ENCODE results near the gene DOC2B.
"Not testable (repeated sequence)": the region's sequence is repeated elsewhere in the genome, so short reads cannot be mapped to it uniquely, and the experiment has no call there.

Gene DOC2B

GRCh38 chr17:144936-145670 is 36.3 kb downstream of the DOC2B start:
- no peak for DNase-seq (ENCODE audit: low read depth)

- DNase-seq (ENCODE audit: low read depth): no peak
Observed at GRCh38 chr17:143785-144281, 37.6 kb downstream of the DOC2B start.

DNA sequence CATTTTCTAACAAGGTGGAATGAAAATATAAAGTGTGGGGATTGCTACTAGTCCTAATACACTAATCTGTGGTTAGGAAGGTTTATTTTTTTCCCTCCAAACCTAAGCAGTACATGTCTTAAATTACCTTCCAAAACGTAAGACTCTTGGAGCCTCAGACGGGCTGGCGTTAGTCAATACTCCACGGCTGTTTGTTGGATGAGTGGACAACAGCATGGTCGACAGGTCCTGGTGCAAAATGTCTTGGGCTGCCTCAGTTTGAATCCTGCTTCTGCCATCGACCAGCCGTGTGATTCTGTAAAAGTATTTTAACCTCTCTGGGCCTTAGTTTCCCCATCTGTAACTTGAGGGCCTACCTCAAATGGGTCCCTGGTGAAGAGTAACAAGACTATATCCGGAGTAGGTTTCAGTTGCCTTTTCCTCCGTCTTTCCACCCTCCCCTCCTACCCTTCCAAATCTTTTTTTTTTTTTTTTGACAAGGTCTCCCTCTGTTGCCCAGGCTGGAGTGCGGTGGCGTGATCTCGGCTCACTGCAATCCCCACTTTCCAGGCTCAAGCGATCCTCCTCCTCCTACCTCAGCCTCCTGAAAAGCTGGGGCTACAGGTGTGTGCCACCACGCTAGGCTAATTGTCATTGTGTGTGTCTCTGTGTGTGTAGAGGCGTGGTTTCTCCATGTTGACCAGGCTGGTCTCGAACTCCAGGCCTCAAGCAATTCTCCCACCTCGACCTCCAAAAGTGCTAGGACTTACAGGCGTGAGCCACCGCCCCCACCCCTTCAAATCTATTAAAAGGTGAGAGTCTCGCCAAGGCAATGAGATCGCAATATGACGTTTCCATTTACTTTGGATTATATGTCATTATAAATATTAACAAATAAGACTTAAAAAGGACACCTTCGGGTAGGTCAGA is 38.3 kb downstream of the DOC2B start:
- no peak for DNase-seq (ENCODE audit: low read depth)

DNA sequence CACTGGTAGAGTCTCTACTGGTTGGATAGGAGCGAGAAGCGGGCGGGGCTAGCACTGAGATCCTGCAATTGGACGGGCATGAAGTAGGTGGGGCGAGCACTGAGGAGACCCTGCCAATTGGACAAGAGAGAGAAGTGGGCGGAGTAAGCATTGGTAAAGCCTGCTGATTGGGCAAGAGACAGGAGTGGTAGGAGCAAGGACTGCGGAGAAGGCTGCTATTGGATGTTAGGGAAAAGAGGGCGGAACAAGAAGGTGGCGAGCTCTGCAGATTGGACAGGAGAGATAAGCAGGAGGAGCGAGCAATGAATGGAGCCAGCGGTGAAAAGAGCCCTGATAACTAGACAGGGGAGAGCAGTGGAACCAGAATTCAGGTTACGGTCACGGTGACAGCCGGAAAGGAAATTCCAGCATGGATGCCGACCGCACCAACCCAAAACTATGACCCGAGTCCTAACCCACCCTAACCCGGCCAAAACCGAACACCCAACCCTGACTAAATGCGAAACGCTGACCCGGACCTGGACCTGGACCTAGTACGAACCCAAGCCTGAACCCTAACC is 39.3 kb downstream of the DOC2B start:
- no peak for DNase-seq (ENCODE audit: low read depth)

- DNase-seq (ENCODE audit: low read depth): not testable (repeated sequence)
Observed at GRCh38 chr17:139401-140205, 41.8 kb downstream of the DOC2B start.

DNA sequence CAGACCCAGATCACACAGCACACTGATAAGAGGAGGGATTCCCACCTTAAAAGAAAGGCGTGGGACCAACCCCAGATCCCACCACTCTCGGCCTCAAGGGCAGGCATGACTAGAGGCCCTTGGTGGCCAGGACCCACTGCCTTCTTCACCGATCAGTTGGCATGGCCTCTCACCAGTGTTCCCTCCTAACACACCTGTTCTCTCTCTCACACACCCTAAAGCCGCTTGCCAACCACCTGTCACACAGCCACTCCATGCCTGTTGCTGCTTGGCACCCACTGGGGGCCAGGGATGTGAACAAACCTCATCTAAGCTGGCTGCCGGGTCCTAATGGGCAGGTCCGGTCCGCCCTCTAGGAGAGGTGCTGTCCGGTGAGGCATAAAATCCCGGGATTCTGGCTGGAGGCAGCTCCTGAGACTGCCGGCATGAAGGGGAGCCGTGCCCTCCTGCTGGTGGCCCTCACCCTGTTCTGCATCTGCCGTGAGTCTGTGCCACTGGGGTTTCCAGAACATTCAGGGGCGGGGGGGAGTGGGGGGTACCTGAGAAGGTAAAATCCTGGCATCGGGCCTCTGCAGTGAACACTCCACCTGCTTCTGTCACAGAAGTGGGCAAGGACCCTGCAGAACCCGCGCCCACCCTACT is 44.2 kb downstream of the DOC2B start, which contains the start of gene SCGB1C2:
SCGB1C2 (plus strand) TSS at position 404 of the 642 bp plus-strand sequence; CDS start at position 426, 22 bp downstream.
- not testable (repeated sequence) for DNase-seq (ENCODE audit: low read depth)

- not testable (repeated sequence) for DNase-seq (ENCODE audit: low read depth)
Observed at GRCh38 chr17:136531-136930, 44.9 kb downstream of the DOC2B start.

DNA sequence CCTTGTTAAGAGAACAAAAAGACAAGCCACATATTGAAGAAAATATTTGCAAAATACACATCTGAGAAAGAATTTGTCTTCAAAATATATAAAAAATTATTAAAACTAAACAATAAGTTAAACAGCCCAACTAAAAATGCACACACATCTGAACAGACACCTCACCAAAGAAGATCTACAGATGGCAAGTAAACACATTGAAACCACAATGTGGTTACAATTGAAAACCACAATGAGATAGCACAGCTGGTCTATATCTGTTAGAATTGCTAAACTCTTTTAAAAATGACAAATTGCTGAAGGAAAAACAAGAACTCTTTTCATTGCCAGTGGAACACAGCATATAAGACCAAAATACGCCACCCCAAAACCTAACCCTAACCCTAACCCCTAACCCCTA is 45.6 kb downstream of the DOC2B start:
- DNase-seq (ENCODE audit: low read depth): not testable (repeated sequence)

DNA sequence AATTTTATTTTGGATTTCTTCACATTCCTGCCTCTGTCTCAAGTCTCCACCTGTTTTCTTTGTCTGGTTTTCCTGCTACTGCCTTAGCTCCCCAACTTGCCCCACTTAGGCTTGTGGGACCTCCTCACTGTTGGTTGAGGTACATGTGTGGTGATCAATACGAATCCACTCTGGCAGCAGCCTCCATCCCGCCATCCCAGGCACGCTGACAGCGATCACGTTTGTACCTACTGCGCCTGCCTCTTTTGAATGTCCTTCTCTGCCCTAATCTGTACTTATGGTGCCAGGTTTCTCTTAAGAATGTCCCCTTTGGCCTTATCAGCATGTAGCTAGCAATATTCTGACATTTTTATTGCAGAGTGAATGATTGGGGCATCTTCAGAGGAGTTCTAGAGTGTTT is 46.4 kb downstream of the DOC2B start:
- not testable (repeated sequence) for DNase-seq (ENCODE audit: low read depth)

DNA sequence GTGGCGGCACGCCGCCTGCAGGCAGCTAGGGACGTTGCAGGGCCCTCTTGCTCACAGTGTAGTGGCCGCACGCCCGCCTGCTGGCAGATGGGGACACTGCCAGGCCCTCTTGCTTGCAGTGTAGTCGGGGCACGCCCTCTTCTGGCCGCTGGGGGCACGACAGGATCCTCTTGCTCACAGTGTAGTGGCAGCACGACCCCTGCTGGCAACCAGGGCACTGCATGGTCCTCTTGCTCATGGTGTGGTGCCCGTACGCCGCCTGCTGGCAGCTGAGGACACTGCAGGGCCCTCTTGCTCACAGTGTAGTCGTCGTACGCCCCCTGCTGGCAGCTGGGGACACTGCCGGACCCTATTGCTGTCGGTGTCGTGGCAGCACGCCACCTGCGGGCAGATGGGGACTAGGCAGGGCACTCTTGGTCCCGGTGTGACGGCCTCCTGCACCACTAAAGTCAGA is 47.1 kb downstream of the DOC2B start:
- DNase-seq (ENCODE audit: low read depth): not testable (repeated sequence)

GRCh38 chr17:133932-134331 is 47.5 kb downstream of the DOC2B start:
- DNase-seq (ENCODE audit: low read depth): not testable (repeated sequence)

- DNase-seq (ENCODE audit: low read depth): not testable (repeated sequence)
Observed at GRCh38 chr17:118339-118917, 63.0 kb downstream of the DOC2B start.

- DNase-seq (ENCODE audit: low read depth): not testable (repeated sequence)
Observed at GRCh38 chr17:113111-113510, 68.3 kb downstream of the DOC2B start.

All from GM04503 (cell line).